Measurements from ENCODE around the gene TTC12.

DNA sequence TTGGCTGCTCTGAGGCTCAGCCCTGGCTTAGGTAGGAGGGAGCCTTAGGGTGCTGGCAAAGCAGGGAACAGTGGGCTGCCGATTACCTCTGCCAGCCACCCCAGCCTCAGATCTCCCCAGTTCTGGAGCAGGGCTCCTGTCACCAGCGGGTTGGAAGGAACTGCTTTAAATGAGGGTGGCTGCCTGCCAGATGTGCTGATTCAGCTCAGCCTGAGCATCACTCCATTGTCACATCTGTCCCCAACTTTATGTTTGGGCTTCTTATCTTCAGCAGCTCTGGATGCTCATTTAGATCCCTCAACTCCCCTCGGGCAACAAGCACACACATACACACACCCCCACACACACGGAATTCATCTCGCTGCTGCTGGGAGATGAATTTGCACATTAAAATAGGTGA lies 56.3 kb downstream of the TTC12 start:
- TF ChIP-seq POLR2A (IDR thresholded peaks at IDR 0.05; ENCODE audit: low read depth, low read length): no peak
- no peak for TF ChIP-seq POLR2AphosphoS5 (IDR thresholded peaks at IDR 0.05; ENCODE audit: low read depth, low read length)
- TF ChIP-seq TAF1 (IDR thresholded peaks at IDR 0.05; ENCODE audit: borderline replicate concordance, low read depth, low read length): no peak

All from GM12892 (cell line).